Suprapubic skin (tissue), 4 donors: Measurements from ENCODE around the gene TCEAL8.

Experiments
- CTCF ChIP-seq, 2 donors: fragments of 200-600 bp in 1 of 2; fragments of 450-650 bp in 1 of 2; sonication (generic) in 1 of 2; IDR thresholded peaks; one replicate each; pipeline ENCODE4 v1.5.1; 2016 to 2019; ENCODE audit warnings: antibody characterized with exemption in 2 of 2, mild to moderate bottlenecking in 1 of 2, moderate library complexity in 1 of 2
- EP300 ChIP-seq: sonication (generic); formaldehyde crosslinking; IDR thresholded peaks from one replicate; pipeline ENCODE4 v1.6.1; 2017; ENCODE audit warnings: antibody characterized with exemption
- POLR2A ChIP-seq, 2 donors: fragments of 450-650 bp; IDR thresholded peaks; one replicate each; pipeline ENCODE4 v1.6.1; 2017; ENCODE audit warnings: antibody characterized with exemption in 2 of 2, mild to moderate bottlenecking in 2 of 2, moderate library complexity in 2 of 2
- POLR2AphosphoS5 ChIP-seq, 3 donors: sonication (generic); formaldehyde crosslinking; IDR thresholded peaks; one replicate each; pipeline ENCODE4 v1.6.1; 2017; ENCODE audit warnings: antibody characterized with exemption in 3 of 3

- TF ChIP-seq POLR2A (IDR thresholded peaks at IDR 0.05) (no peak), CTCF (IDR thresholded peaks at IDR 0.05) (no peak), POLR2AphosphoS5 (IDR thresholded peaks at IDR 0.05) (no peak), EP300 (no peak)
These were observed 20.1 kb downstream of the TCEAL8 start for GRCh38 chrX:103234869-103235268.
